ENCODE results near the gene CPS1. TPM values are rescaled to one million over a fixed set of nuclear protein-coding genes. Genes with fewer than 3 reads are reported as not detected.

The CPS1 gene
- total RNA-seq, 2 donors from 2014 or later: 12.5 to 31.2 TPM

DNA sequence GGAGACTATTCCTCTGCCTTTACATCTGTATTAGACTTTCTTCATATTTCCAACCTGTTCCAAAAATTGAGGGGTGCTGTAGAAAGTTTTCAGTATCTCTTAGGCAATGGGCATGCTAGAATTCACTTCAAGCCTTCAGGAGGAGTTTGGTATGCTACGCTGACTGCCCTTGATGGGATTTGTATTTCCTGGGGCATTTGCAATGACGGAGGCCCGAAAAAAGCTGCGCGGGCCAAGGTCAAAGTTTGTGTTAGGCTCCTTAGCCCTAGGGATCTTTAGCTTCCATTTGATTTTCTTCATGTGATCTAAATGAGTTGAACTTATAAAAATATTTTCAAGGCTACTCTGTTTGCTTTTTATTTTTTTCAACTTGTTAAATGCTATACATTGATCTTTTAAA lies 5.1 kb downstream of the CPS1 start:
- H3K9me3 Mint-ChIP-seq: no peaks in the 10 kb centered on the region
- 96 to 100% methylated on average over 1 to 5 of the region's 5 CpGs for WGBS, 2 experiments (ENCODE audit: insufficient coverage in 1 of 2, insufficient read length in 1 of 2)
- TF ChIP-seq, protein P1, sequence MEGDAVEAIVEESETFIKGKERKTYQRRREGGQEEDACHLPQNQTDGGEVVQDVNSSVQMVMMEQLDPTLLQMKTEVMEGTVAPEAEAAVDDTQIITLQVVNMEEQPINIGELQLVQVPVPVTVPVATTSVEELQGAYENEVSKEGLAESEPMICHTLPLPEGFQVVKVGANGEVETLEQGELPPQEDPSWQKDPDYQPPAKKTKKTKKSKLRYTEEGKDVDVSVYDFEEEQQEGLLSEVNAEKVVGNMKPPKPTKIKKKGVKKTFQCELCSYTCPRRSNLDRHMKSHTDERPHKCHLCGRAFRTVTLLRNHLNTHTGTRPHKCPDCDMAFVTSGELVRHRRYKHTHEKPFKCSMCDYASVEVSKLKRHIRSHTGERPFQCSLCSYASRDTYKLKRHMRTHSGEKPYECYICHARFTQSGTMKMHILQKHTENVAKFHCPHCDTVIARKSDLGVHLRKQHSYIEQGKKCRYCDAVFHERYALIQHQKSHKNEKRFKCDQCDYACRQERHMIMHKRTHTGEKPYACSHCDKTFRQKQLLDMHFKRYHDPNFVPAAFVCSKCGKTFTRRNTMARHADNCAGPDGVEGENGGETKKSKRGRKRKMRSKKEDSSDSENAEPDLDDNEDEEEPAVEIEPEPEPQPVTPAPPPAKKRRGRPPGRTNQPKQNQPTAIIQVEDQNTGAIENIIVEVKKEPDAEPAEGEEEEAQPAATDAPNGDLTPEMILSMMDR (conservative IDR thresholded peaks at IDR 0.05): no peak

DNA sequence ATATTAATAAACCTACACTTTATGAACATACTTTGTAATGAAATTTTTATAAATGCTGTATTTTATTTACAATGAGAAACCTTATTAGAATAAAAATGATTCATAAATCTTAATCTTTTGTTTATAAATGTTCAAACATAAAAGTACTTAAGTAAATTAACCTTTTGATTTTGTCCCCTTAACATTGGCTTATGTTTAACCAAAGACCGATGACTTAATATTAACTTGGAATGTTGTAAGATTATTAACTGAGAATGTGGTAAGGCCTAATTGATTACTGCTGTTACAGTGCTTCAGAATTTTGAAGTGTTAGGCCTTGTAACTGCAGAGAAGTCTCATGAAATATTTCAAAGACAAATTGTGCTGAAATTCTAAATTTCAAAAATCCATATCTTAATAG lies 5.7 kb downstream of the CPS1 start:
- H3K4me3 ChIP-seq (ENCODE audit: low read length): no peak overlapping the region
- no peaks in the 10 kb centered on the region for H3K27me3 ChIP-seq (ENCODE audit: control insufficient read depth, insufficient read depth, low read length, poor library complexity, severe bottlenecking)
- WGBS, 2 experiments (ENCODE audit: insufficient coverage in 1 of 2, insufficient read length in 1 of 2): 100% methylated on average over 1 of the region's 1 CpG
- Mint-ChIP-seq H3K27ac (no peak overlapping the region), H3K27me3 (ENCODE audit: insufficient read depth) (no peaks in the 10 kb centered on the region), H3K9me3 (no peaks in the 10 kb centered on the region), H3K36me3 (ENCODE audit: low read depth) (no peaks in the 10 kb centered on the region), H3K4me3 (no peak overlapping the region), H3K4me1 (peaks cover 3% of the 10 kb centered on the region)
- no peak for DNase-seq
- H3K36me3 ChIP-seq (ENCODE audit: control insufficient read depth, insufficient read depth, low read length): no peaks in the 10 kb centered on the region
- TF ChIP-seq, protein P1 (conservative IDR thresholded peaks at IDR 0.05): no peak
- H3K9me3 ChIP-seq (ENCODE audit: control insufficient read depth, low read length): no peaks in the 10 kb centered on the region
- no peak overlapping the region for H3K27ac ChIP-seq (ENCODE audit: low read depth, low read length)
- no peaks in the 10 kb centered on the region for H3K4me1 ChIP-seq (ENCODE audit: control insufficient read depth, insufficient read depth, low read length)
- no peak overlapping the region for H3K9ac ChIP-seq (ENCODE audit: extremely low read depth, low read length, poor library complexity, severe bottlenecking)

More for the DNA sequence above, 5.1 kb downstream of the CPS1 start:
- no peak overlapping the region for H3K27ac ChIP-seq (ENCODE audit: low read depth, low read length)
- no peaks in the 10 kb centered on the region for H3K9me3 ChIP-seq (ENCODE audit: control insufficient read depth, low read length)
- no peak for DNase-seq
- Mint-ChIP-seq H3K36me3 (ENCODE audit: low read depth) (no peaks in the 10 kb centered on the region), H3K4me1 (peaks cover 3% of the 10 kb centered on the region), H3K4me3 (no peak overlapping the region), H3K27me3 (ENCODE audit: insufficient read depth) (no peaks in the 10 kb centered on the region), H3K27ac (no peak overlapping the region)
- no peaks in the 10 kb centered on the region for H3K4me1 ChIP-seq (ENCODE audit: control insufficient read depth, insufficient read depth, low read length)
- H3K9ac ChIP-seq (ENCODE audit: extremely low read depth, low read length, poor library complexity, severe bottlenecking): no peak overlapping the region
- H3K36me3 ChIP-seq (ENCODE audit: control insufficient read depth, insufficient read depth, low read length): no peaks in the 10 kb centered on the region
- no peaks in the 10 kb centered on the region for H3K27me3 ChIP-seq (ENCODE audit: control insufficient read depth, insufficient read depth, low read length, poor library complexity, severe bottlenecking)
- no peak overlapping the region for H3K4me3 ChIP-seq (ENCODE audit: low read length)

DNA sequence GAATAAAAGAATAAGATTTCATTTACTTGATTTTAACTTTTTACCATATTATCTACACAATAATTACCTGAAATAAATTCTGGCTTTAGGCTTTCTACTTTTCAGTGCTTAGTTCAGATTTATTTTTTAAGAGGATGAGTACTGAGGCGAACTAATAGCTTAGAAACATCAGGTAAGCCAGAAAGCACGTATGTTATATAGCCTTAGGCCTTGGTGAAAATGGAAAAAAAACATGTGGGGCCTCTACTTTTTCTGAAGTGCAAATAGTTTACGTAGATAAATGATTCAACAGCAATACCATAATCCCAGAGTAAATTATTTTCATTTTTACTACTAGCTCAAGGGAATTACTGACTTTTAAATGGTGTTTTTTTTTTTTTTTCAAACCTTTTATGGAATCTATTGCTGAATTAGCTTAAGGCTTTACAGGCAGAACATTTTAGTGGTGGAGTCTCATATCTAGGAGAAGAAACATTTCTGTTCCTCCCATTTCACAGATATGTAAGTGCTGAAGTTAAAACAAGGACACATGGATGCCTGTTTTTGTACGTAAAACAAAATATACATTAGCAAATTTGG lies 6.2 kb downstream of the CPS1 start:
- TF ChIP-seq, protein P1 (conservative IDR thresholded peaks at IDR 0.05): no peak
- DNase-seq: no peak

More for the DNA sequence above, 6.2 kb downstream of the CPS1 start:
- no peak overlapping the region for H3K9ac ChIP-seq (ENCODE audit: extremely low read depth, low read length, poor library complexity, severe bottlenecking)
- H3K27ac ChIP-seq (ENCODE audit: low read depth, low read length): no peak overlapping the region
- no peaks in the 10 kb centered on the region for H3K9me3 ChIP-seq (ENCODE audit: control insufficient read depth, low read length)
- H3K9me3 Mint-ChIP-seq: no peaks in the 10 kb centered on the region
- 96 to 100% methylated on average over 1 to 4 of the region's 4 CpGs for WGBS, 2 experiments (ENCODE audit: insufficient coverage in 1 of 2, insufficient read length in 1 of 2)
- H3K4me3 ChIP-seq (ENCODE audit: low read length): no peak overlapping the region
- peaks cover 2% of the 10 kb centered on the region for H3K4me1 Mint-ChIP-seq
- no peak overlapping the region for H3K4me3 Mint-ChIP-seq
- no peaks in the 10 kb centered on the region for H3K4me1 ChIP-seq (ENCODE audit: control insufficient read depth, insufficient read depth, low read length)
- no peaks in the 10 kb centered on the region for H3K36me3 Mint-ChIP-seq (ENCODE audit: low read depth)
- H3K27me3 Mint-ChIP-seq (ENCODE audit: insufficient read depth): no peaks in the 10 kb centered on the region
- H3K36me3 ChIP-seq (ENCODE audit: control insufficient read depth, insufficient read depth, low read length): no peaks in the 10 kb centered on the region
- peaks cover under 1% of the 10 kb centered on the region for H3K27me3 ChIP-seq (ENCODE audit: control insufficient read depth, insufficient read depth, low read length, poor library complexity, severe bottlenecking)
- H3K27ac Mint-ChIP-seq: no peak overlapping the region

Data from endodermal cell (in vitro differentiated cells).